Measurements from ENCODE around the gene ATF7.

Gene ATF7

GRCh38 chr12:53589423-53589822 lies 36.8 kb downstream of the ATF7 start:
- H3K9me3 ChIP-seq (ENCODE audit: low read length), result no peaks in the 10 kb centered on the region; the same call in 1 of the 2 replicates
- no peaks in the 10 kb centered on the region for H3K27me3 ChIP-seq (ENCODE audit: insufficient read depth, low read length)
- H3K79me2 ChIP-seq (ENCODE audit: insufficient read depth, low read length), result no peaks in the 10 kb centered on the region
- H3K4me1 ChIP-seq (ENCODE audit: insufficient read depth, low read length, severe bottlenecking), result no peaks in the 10 kb centered on the region
- no peak overlapping the region for H3K4me3 ChIP-seq (ENCODE audit: low read depth, low read length, poor library complexity, severe bottlenecking)
- H3K4me2 ChIP-seq (ENCODE audit: low read length), result no peak overlapping the region
- H3F3A ChIP-seq (ENCODE audit: insufficient read depth, low read length), result no peaks in the 10 kb centered on the region
- H3K9ac ChIP-seq (ENCODE audit: low read length), result no peak overlapping the region
- no peak overlapping the region for H3K27ac ChIP-seq (ENCODE audit: low read depth, low read length, poor library complexity, severe bottlenecking)
- no peak overlapping the region for H2AFZ ChIP-seq (ENCODE audit: low read length)
- H3K36me3 ChIP-seq (ENCODE audit: insufficient read depth, low read length), result peaks cover 4% of the 10 kb centered on the region; the same call in 1 of the 2 replicates
- H3K9me2 ChIP-seq (ENCODE audit: low read depth, low read length), result no peaks in the 10 kb centered on the region
- TF ChIP-seq EZH2 (IDR thresholded peaks at IDR 0.05; ENCODE audit: borderline replicate concordance, low read length), result no peak
- TF ChIP-seq CTCF (IDR thresholded peaks at IDR 0.05; ENCODE audit: low read length), result no peak
- no peaks in the 10 kb centered on the region for H4K20me1 ChIP-seq (ENCODE audit: insufficient read depth, low read length)

GRCh38 chr12:53588123-53588522 lies 38.1 kb downstream of the ATF7 start:
- no peak overlapping the region for H2AFZ ChIP-seq (ENCODE audit: low read length)
- H3K4me1 ChIP-seq (ENCODE audit: insufficient read depth, low read length, severe bottlenecking), result no peaks in the 10 kb centered on the region
- H3K4me2 ChIP-seq (ENCODE audit: low read length), result no peak overlapping the region
- H3K9ac ChIP-seq (ENCODE audit: low read length), result no peak overlapping the region
- H3K79me2 ChIP-seq (ENCODE audit: insufficient read depth, low read length), result no peaks in the 10 kb centered on the region
- H3K9me2 ChIP-seq (ENCODE audit: low read depth, low read length), result no peaks in the 10 kb centered on the region
- H4K20me1 ChIP-seq (ENCODE audit: insufficient read depth, low read length), result no peaks in the 10 kb centered on the region
- H3K27ac ChIP-seq (ENCODE audit: low read depth, low read length, poor library complexity, severe bottlenecking), result no peak overlapping the region
- H3K36me3 ChIP-seq (ENCODE audit: insufficient read depth, low read length), result peaks cover 8% of the 10 kb centered on the region; the same call in 1 of the 2 replicates
- no peaks in the 10 kb centered on the region for H3F3A ChIP-seq (ENCODE audit: insufficient read depth, low read length)
- no peaks in the 10 kb centered on the region for H3K27me3 ChIP-seq (ENCODE audit: insufficient read depth, low read length)
- H3K9me3 ChIP-seq (ENCODE audit: low read length), result no peaks in the 10 kb centered on the region; the same call in 1 of the 2 replicates
- no peak overlapping the region for H3K4me3 ChIP-seq (ENCODE audit: low read depth, low read length, poor library complexity, severe bottlenecking)
- TF ChIP-seq CTCF (IDR thresholded peaks at IDR 0.05; ENCODE audit: low read length), result no peak
- no peak for TF ChIP-seq EZH2 (IDR thresholded peaks at IDR 0.05; ENCODE audit: borderline replicate concordance, low read length)

GRCh38 chr12:53586745-53587144 lies 39.4 kb downstream of the ATF7 start:
- TF ChIP-seq CTCF (IDR thresholded peaks at IDR 0.05; ENCODE audit: low read length) (no peak), EZH2 (IDR thresholded peaks at IDR 0.05; ENCODE audit: borderline replicate concordance, low read length) (no peak)
- Histone ChIP-seq H3K27me3 (ENCODE audit: insufficient read depth, low read length) (no peaks in the 10 kb centered on the region), H3K4me2 (ENCODE audit: low read length) (no peak overlapping the region), H3K9ac (ENCODE audit: low read length) (no peak overlapping the region), H4K20me1 (ENCODE audit: insufficient read depth, low read length) (no peaks in the 10 kb centered on the region), H2AFZ (ENCODE audit: low read length) (no peak overlapping the region), H3K4me3 (ENCODE audit: low read depth, low read length, poor library complexity, severe bottlenecking) (no peak overlapping the region), H3K9me3 (ENCODE audit: low read length) (no peaks in the 10 kb centered on the region; the same call in 1 of the 2 replicates), H3K36me3 (ENCODE audit: insufficient read depth, low read length) (peaks cover 8% of the 10 kb centered on the region; the same call in 1 of the 2 replicates), H3K79me2 (ENCODE audit: insufficient read depth, low read length) (no peaks in the 10 kb centered on the region), H3K9me2 (ENCODE audit: low read depth, low read length) (no peaks in the 10 kb centered on the region), H3F3A (ENCODE audit: insufficient read depth, low read length) (no peaks in the 10 kb centered on the region), H3K4me1 (ENCODE audit: insufficient read depth, low read length, severe bottlenecking) (no peaks in the 10 kb centered on the region), H3K27ac (ENCODE audit: low read depth, low read length, poor library complexity, severe bottlenecking) (no peak overlapping the region)
